HG02623 (cell line): ENCODE data around the gene RGL3.
"Not testable (repeated sequence)": the region's sequence is repeated elsewhere in the genome, so short reads cannot be mapped to it uniquely, and the experiment has no call there.

Experiments used
- ATAC-seq: cut with Tn5 transposase; IDR thresholded peaks from one replicate; pipeline ENCODE4 v1.9.1; 2021; ENCODE audit warnings: moderate library complexity; ENCODE audit not compliant: unreplicated experiment

The RGL3 gene

GRCh38 chr19:11361771-11362731 lies 57.1 kb downstream of the RGL3 start:
- no peak for ATAC-seq

- no peak for ATAC-seq
Observed at GRCh38 chr19:11361037-11361770, 57.9 kb downstream of the RGL3 start.

GRCh38 chr19:11359421-11359820 lies 59.7 kb downstream of the RGL3 start:
- ATAC-seq: no peak

- ATAC-seq: no peak
Observed at GRCh38 chr19:11356676-11357550, 62.2 kb downstream of the RGL3 start.

- ATAC-seq: no peak
Observed at GRCh38 chr19:11356074-11356397, 63.1 kb downstream of the RGL3 start.

- ATAC-seq: no peak
Observed at GRCh38 chr19:11355160-11356073, 63.7 kb downstream of the RGL3 start, which contains the start of gene PLPPR2. Gene PLPPR2 (plus strand): TSS chr19:11355432. CDS start chr19:11357674, 2,242 bp downstream.

GRCh38 chr19:11354102-11354501 lies 65.0 kb downstream of the RGL3 start:
- not testable (repeated sequence) for ATAC-seq

- no peak for ATAC-seq
Observed at GRCh38 chr19:11349171-11349570, 69.9 kb downstream of the RGL3 start.

- ATAC-seq: no peak
Observed at GRCh38 chr19:11347546-11348039, 71.5 kb downstream of the RGL3 start.

GRCh38 chr19:11346104-11346940 lies 72.8 kb downstream of the RGL3 start, which contains the start of the genes CCDC159 and TMEM205:
Gene CCDC159 (plus strand): TSS chr19:11346519. CDS start chr19:11346607, 88 bp downstream.
Gene TMEM205 (minus strand): TSS chr19:11346268. CDS start chr19:11345619, 649 bp downstream.
- ATAC-seq: peak; percentile 92

- no peak for ATAC-seq
Observed at GRCh38 chr19:11345122-11345803, 73.9 kb downstream of the RGL3 start.
